Progenitor cell of endocrine pancreas (in vitro differentiated cells): ENCODE measurements around the gene CNPY1. TPM values are rescaled to one million over a fixed set of nuclear protein-coding genes. Genes with fewer than 3 reads are reported as not detected.

Experiments used
- DNase-seq: peaks from one replicate; pipeline ENCODE4 v3.0.0; 2021; ENCODE audit warnings: low spot score; ENCODE audit not compliant: unreplicated experiment
- H3K27ac Mint-ChIP-seq: 2 replicates; pipeline ENCODE4 v1.8.0; 2021; ENCODE audit warnings: mild to moderate bottlenecking, moderate library complexity, mixed read lengths
- H3K27me3 Mint-ChIP-seq: 2 replicates; pipeline ENCODE4 v1.8.0; 2021; ENCODE audit warnings: mixed read lengths
- H3K36me3 Mint-ChIP-seq: 2 replicates; pipeline ENCODE4 v1.8.0; 2022; ENCODE audit warnings: mixed read lengths; ENCODE audit not compliant: insufficient read depth
- H3K4me1 Mint-ChIP-seq: 2 replicates; pipeline ENCODE4 v1.8.0; 2021; ENCODE audit warnings: low read depth, mixed read lengths
- H3K4me3 Mint-ChIP-seq: 2 replicates; pipeline ENCODE4 v1.8.0; 2021; ENCODE audit warnings: low read depth, mild to moderate bottlenecking, moderate library complexity, mixed read lengths
- H3K9me3 Mint-ChIP-seq: 2 replicates; pipeline ENCODE4 v1.8.0; 2021; ENCODE audit warnings: low read depth, mixed read lengths
- CTCF ChIP-seq: fragments of 200-600 bp; sonication (generic); IDR thresholded peaks from one replicate; pipeline ENCODE4 v1.5.0; 2021; ENCODE audit warnings: antibody characterized with exemption, mild to moderate bottlenecking; ENCODE audit not compliant: unreplicated experiment
- total RNA-seq: library from RNA; stranded (reverse); gene quantifications from 2 replicates; pipeline ENCODE4 v1.2.1, GENCODE V29; 2021

Gene CNPY1
- total RNA-seq, 1 donor from 2014 or later, result not detected

GRCh38 chr7:155489158-155489840, 57.1 kb downstream of the CNPY1 start:
- no peak overlapping the region for H3K27ac Mint-ChIP-seq
- no peak overlapping the region for H3K4me3 Mint-ChIP-seq
- no peak for TF ChIP-seq CTCF
- H3K27me3 Mint-ChIP-seq, result peaks cover 85% of the 10 kb centered on the region
- H3K9me3 Mint-ChIP-seq, result no peaks in the 10 kb centered on the region
- DNase-seq, result no peak
- H3K36me3 Mint-ChIP-seq, result peaks cover 2% of the 10 kb centered on the region
- H3K4me1 Mint-ChIP-seq, result peaks cover 6% of the 10 kb centered on the region

- H3K9me3 Mint-ChIP-seq, result no peaks in the 10 kb centered on the region
- peaks cover 6% of the 10 kb centered on the region for H3K4me1 Mint-ChIP-seq
- TF ChIP-seq CTCF, result no peak
- DNase-seq, result no peak
- peaks cover 2% of the 10 kb centered on the region for H3K36me3 Mint-ChIP-seq
- peaks cover 85% of the 10 kb centered on the region for H3K27me3 Mint-ChIP-seq
- H3K27ac Mint-ChIP-seq, result no peak overlapping the region
- no peak overlapping the region for H3K4me3 Mint-ChIP-seq
Observed at GRCh38 chr7:155488483-155489127, 57.8 kb downstream of the CNPY1 start.

GRCh38 chr7:155487509-155488482, 58.6 kb downstream of the CNPY1 start:
- peaks cover 6% of the 10 kb centered on the region for H3K4me1 Mint-ChIP-seq
- no peaks in the 10 kb centered on the region for H3K9me3 Mint-ChIP-seq
- H3K36me3 Mint-ChIP-seq, result peaks cover 2% of the 10 kb centered on the region
- no peak overlapping the region for H3K4me3 Mint-ChIP-seq
- no peak overlapping the region for H3K27ac Mint-ChIP-seq
- H3K27me3 Mint-ChIP-seq, result peaks cover 85% of the 10 kb centered on the region
- TF ChIP-seq CTCF, result no peak
- no peak for DNase-seq

- Mint-ChIP-seq H3K9me3 (no peaks in the 10 kb centered on the region), H3K27ac (no peak overlapping the region), H3K36me3 (peaks cover 2% of the 10 kb centered on the region), H3K27me3 (peaks cover 85% of the 10 kb centered on the region), H3K4me1 (peaks cover 6% of the 10 kb centered on the region), H3K4me3 (no peak overlapping the region)
- no peak for DNase-seq
- TF ChIP-seq CTCF, result no peak
Observed at GRCh38 chr7:155486783-155487508, 59.4 kb downstream of the CNPY1 start.
